GM12891 (cell line): Measurements from ENCODE around the gene HSPA12B.

ENCODE experiments used
- POLR2A ChIP-seq: IDR thresholded peaks from 2 replicates; pipeline ENCODE4 v1.6.1; 2011; ENCODE audit warnings: low read depth, low read length, control low read depth
- POLR2AphosphoS5 ChIP-seq: IDR thresholded peaks from 2 replicates; pipeline ENCODE4 v1.6.1; 2011; ENCODE audit warnings: low read depth, low read length, control low read depth

GRCh38 chr20:3783068-3783489 is 50.6 kb downstream of the HSPA12B start:
- TF ChIP-seq POLR2A (no peak), POLR2AphosphoS5 (no peak; the same call in 1 of the 2 replicates)
